Measurements from ENCODE around the gene RLN3. TPM values are rescaled to one million over a fixed set of nuclear protein-coding genes. Genes with fewer than 3 reads are reported as not detected.

The RLN3 gene
- total and polyA plus RNA-seq, 9 of the 15 experiments (the other 6 are each of a cell fraction or from before 2014, with no cell fraction given), result 0.31 to 1.2 (median 0.71) TPM; not detected in 6

- TF ChIP-seq GTF2B (IDR thresholded peaks at IDR 0.05; ENCODE audit: extremely low read depth, insufficient read length) (no peak), RBM15 (IDR thresholded peaks at IDR 0.05; ENCODE audit: insufficient read depth, low read length) (no peak), GATAD2A (IDR thresholded peaks at IDR 0.05) (no peak), CGGBP1 (CRISPR knock-in tag; IDR thresholded peaks at IDR 0.05) (no peak), ZNF609 (CRISPR knock-in tag; IDR thresholded peaks at IDR 0.05; ENCODE audit: borderline replicate concordance) (no peak), SMAD3 (CRISPR knock-in tag; conservative IDR thresholded peaks at IDR 0.05) (no peak), NONO (IDR thresholded peaks at IDR 0.05; ENCODE audit: low read depth in 2 of 2, low read length in 1 of 2) (no peak), GTF2E2 (tag; IDR thresholded peaks at IDR 0.05) (no peak), RHOXF2B (CRISPR knock-in tag; conservative IDR thresholded peaks at IDR 0.05) (no peak), CREBBP (IDR thresholded peaks at IDR 0.05; ENCODE audit: low read depth, low read length) (no peak)
Measured at GRCh38 chr19:13979686-13980085, 48.3 kb upstream of the RLN3 start (continued).

Measured in K562 (cell line).